Naive B cell (primary cell): ENCODE data around the gene SCN10A. TPM values are rescaled to one million over a fixed set of nuclear protein-coding genes. Genes with fewer than 3 reads are reported as not detected.

Source experiments
- ATAC-seq, 2 donors: fragments of 150-1000 bp; cut with Tn5 transposase; 2 replicates each; pipeline ENCODE4 v1.10.0; 2021; ENCODE audit warnings: low read depth in 2 of 2, mild to moderate bottlenecking in 2 of 2, moderate library complexity in 2 of 2
- DNase-seq: peaks from one replicate; pipeline ENCODE4 v3.0.0; 2022
- H3K27ac Mint-ChIP-seq, 6 donors: one replicate each; pipeline ENCODE4 v1.8.0; 2020 to 2022; ENCODE audit warnings: mild to moderate bottlenecking in 6 of 6, mixed read lengths in 6 of 6, moderate library complexity in 5 of 6, inconsistent platforms in 2 of 6
- H3K27me3 Mint-ChIP-seq, 3 donors: one replicate each; pipeline ENCODE4 v1.8.0; 2021 to 2022; ENCODE audit warnings: mixed read lengths in 3 of 3, mild to moderate bottlenecking in 1 of 3
- H3K36me3 Mint-ChIP-seq, 2 donors: one replicate each; pipeline ENCODE4 v1.8.0; 2020 to 2022; ENCODE audit warnings: mixed read lengths in 2 of 2, inconsistent platforms in 1 of 2, mild to moderate bottlenecking in 1 of 2
- H3K4me1 Mint-ChIP-seq, 3 donors: one replicate each; pipeline ENCODE4 v1.8.0; 2020 to 2022; ENCODE audit warnings: mixed read lengths in 3 of 3, inconsistent platforms in 1 of 3, mild to moderate bottlenecking in 1 of 3, moderate library complexity in 1 of 3
- H3K4me3 Mint-ChIP-seq, 8 donors: one replicate each; pipeline ENCODE4 v1.8.0; 2020 to 2022; ENCODE audit warnings: mild to moderate bottlenecking in 8 of 8, mixed read lengths in 8 of 8, moderate library complexity in 8 of 8, inconsistent platforms in 2 of 8
- H3K9me3 Mint-ChIP-seq, 7 donors: one replicate each; pipeline ENCODE4 v1.8.0; 2020 to 2022; ENCODE audit warnings: mixed read lengths in 7 of 7, mild to moderate bottlenecking in 5 of 7, inconsistent platforms in 2 of 7, moderate library complexity in 1 of 7
- polyA plus RNA-seq, 6 donors: library from polyadenylated mRNA; unstranded; fragments of 300-500 nt; fragmentation: Illumina TruSeq; gene quantifications; one replicate each; pipeline ENCODE4 v1.2.3, GENCODE V29; 2021; ENCODE audit warnings: low read depth in 6 of 6

SCN10A gene
- polyA plus RNA-seq, 6 donors from 2014 or later: not detected

DNA sequence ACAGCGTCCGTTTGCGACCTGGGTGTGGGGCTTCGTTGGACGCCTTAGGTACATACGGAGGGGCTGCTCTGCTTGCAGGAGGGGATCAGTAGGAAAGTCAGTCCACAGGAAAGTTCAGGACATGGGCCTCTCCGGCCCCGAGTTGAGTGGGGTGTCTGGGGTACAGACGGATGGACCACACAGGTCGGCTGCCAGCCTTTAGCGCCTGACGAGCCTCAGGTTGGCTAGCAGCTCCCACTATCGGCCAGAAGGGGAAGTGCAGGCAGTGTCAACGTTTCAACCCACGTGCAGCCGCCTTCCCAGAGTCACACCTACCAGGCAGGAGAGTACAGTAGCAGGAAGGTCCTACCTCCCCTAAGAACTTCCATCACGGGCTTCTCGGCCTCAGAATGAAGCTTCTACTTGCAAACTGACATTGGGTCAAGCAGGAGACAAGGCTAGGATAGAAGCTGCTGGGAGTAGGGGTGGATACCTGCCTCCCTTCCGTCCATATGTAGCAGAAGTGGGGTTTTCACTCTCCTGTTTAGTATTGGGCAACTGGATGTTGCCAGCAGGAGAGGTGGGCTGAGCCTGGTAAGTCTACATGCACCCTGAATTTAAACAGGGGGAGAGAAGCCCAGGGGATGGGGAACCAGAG is 164.7 kb downstream of the SCN10A start:
- Mint-ChIP-seq H3K4me1 (peaks cover 0 to 12% (median 11%) of the 10 kb centered on the region in 3 donors), H3K27me3 (peaks cover 16 to 24% (median 22%) of the 10 kb centered on the region in 3 donors), H3K27ac (peak overlapping the region in 1 of 6 donors; percentile 33), H3K9me3 (peaks cover 0 to 4% (median 0%) of the 10 kb centered on the region in 7 donors), H3K4me3 (peak overlapping the region in 2 of 8 donors; percentile 43 to 53), H3K36me3 (no peaks in the 10 kb centered on the region)
- peak; percentile 47 to 56 for ATAC-seq
- DNase-seq: peak; percentile 29

DNA sequence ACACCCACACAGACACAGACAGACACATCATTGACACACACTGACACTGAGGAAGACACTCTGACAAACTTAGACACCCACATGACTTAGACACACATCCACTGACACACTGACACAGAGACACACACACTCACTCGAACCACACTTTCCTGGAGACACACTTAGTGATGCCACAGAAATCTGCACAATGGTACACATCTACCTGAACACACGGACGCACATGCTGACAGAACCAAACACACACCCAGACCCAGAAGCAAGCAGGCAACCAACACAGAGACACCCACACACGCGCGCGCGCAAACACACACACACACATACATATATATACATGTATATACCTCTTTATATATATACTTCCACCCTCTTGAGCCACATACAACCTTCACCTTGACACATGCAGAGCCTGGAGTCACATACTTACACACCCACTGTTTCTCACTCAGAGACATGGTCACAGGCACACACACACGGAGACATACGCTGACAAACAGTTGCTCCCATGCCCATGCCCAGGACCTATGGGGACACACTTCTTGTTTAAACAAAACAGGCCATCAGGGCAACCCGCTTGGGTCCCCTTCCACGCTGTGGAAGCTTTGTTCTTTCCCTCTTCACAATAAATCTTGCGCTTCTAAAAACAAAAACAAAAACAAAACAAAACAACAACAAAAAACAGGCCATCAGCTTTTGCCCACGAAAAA is 165.6 kb downstream of the SCN10A start:
- no peak overlapping the region for H3K4me3 Mint-ChIP-seq
- peaks cover 0 to 4% (median 0%) of the 10 kb centered on the region in 7 donors for H3K9me3 Mint-ChIP-seq
- H3K27ac Mint-ChIP-seq: no peak overlapping the region
- ATAC-seq (no peak), DNase-seq (no peak)
- peaks cover 0 to 9% (median 8%) of the 10 kb centered on the region in 3 donors for H3K4me1 Mint-ChIP-seq
- H3K27me3 Mint-ChIP-seq: peaks cover 16 to 22% (median 18%) of the 10 kb centered on the region in 3 donors
- H3K36me3 Mint-ChIP-seq: no peaks in the 10 kb centered on the region

DNA sequence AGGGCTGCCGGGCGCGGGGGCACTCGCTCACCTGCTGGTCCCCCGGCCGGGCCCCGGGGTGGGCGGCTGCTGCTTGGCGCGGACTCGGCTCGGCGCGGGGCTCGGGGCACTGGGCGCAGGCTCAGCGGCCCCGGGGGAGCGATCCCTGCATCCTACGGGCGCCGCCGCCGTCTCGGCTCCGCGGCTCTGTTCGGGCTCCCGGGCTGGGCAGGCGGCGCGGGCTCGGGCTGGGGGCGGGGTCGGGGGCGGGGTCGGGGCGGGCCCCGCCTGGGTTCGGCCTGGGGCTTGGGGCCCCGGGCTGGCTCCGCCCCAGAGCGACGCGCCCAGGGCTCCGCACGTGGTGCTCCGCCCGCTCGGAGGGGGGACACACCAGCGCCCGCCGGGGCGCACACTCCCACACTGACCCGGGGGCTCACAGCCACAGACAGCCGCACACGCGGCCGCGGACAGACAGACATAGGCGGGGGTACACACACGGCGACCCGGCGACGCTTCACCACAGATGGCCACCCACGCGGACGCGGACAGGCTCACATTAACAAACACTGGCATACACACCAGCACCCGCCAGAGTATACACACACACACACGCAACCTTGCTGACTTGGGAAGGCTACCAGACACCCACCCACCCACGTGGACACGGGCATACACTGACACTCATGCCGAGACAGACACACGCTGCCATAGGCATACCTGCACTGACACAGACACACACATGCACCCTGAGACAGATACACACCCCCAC is 166.3 kb downstream of the SCN10A start, which contains the start of gene SCN5A:
Gene SCN5A (minus strand): TSS at position 188 of the 748 bp plus-strand sequence. CDS start 16,380 bp downstream, outside the sequence.
- DNase-seq: no peak
- Mint-ChIP-seq H3K27ac (no peak within 1 kb of the TSS), H3K4me3 (peak within 1 kb of the TSS in 7 of 8 donors; percentile 51 to 84 (median 67)), H3K9me3 (peaks cover 0 to 4% (median 0%) of the 10 kb centered on the region in 7 donors), H3K27me3 (peaks cover 16 to 22% (median 18%) of the 10 kb centered on the region in 3 donors), H3K36me3 (no peaks in the 10 kb centered on the region), H3K4me1 (peaks cover 0 to 9% (median 8%) of the 10 kb centered on the region in 3 donors)
- ATAC-seq: peak; percentile 63 to 65

DNA sequence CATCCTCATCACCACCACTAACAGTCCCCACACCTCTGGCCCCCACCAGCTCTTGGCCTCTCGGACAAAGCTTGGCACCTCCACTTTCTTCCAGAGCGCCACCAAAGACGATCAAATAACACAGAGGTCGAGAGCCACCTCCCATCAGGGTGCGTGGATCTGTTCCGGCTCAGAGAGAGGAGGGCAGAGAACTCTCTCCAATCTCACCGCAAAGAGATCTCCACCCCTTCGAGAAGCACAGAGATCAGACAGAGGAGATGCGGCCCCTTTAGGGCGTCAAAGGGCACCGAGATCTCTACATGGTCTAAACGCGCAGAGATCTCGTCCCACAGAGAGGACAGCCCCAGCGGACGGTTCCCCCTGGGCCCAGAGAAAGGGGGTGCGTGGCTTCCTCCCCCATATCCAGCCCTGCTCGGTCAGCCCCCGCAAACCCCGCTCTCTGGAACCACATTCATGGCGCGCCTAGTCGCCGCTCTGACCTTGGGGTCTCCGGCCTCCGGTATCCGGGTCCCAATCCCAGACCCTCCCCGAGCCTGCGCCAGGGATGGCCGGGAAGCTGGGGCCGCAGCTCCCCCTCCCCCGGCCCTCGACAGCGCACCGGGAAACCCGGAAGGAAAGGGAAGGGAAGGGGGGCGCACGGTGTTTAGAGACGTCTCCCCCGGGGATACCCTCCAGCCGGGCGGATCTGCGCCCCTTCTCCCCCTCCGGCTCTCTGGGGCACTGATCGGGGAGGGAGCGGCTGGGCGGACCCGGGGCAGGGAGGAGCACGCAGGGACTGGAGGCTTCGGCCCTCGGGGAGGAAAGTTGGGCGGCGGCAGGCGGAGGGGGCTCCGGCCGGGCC is 167.1 kb downstream of the SCN10A start:
- DNase-seq (no peak), ATAC-seq (peak in 1 of 2 donors; percentile 24)
- H3K4me3 Mint-ChIP-seq: peak overlapping the region in 7 of 8 donors; percentile 51 to 84 (median 67)
- H3K27ac Mint-ChIP-seq: no peak overlapping the region
- peaks cover 0 to 9% (median 8%) of the 10 kb centered on the region in 3 donors for H3K4me1 Mint-ChIP-seq
- H3K9me3 Mint-ChIP-seq: peaks cover 0 to 4% (median 0%) of the 10 kb centered on the region in 7 donors
- no peaks in the 10 kb centered on the region for H3K36me3 Mint-ChIP-seq
- H3K27me3 Mint-ChIP-seq: peaks cover 17 to 20% (median 18%) of the 10 kb centered on the region in 3 donors

DNA sequence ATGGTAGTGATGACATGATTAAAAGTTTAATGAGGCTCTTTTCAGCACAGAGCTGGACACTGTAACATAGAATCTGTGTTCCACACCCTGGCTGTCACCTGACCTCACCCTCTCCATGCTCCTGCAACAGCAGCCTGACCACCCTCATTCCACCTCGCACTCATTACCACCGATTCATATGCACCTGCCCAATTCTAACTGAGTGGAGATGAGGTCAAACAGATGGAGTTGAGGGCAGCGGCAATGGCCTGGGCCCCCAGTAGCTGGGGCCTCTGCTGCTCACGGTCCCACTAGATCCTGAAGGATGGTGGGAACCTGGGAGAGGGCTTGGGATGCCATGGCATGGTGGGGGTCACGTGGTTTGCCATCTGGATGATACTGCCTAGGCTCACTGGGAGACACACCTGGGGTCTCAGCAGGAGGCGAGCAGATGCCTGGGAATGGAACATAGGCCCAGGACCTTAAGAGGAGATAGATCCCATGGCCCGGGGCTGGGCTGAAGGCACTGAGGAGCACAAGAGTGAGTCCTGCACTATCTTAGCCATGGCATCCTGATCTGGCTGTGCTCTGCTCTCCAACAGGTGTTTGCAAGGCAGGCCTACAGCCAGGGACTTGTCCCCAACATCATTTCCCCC is 167.9 kb downstream of the SCN10A start:
- Mint-ChIP-seq H3K27ac (no peak overlapping the region), H3K36me3 (no peaks in the 10 kb centered on the region), H3K4me1 (peaks cover 0 to 9% (median 8%) of the 10 kb centered on the region in 3 donors), H3K4me3 (peak overlapping the region in 5 of 8 donors; percentile 51 to 84 (median 71)), H3K9me3 (peaks cover 0 to under 1% (median 0%) of the 10 kb centered on the region in 7 donors), H3K27me3 (peaks cover 11 to 14% (median 12%) of the 10 kb centered on the region in 3 donors)
- DNase-seq (no peak), ATAC-seq (no peak)

DNA sequence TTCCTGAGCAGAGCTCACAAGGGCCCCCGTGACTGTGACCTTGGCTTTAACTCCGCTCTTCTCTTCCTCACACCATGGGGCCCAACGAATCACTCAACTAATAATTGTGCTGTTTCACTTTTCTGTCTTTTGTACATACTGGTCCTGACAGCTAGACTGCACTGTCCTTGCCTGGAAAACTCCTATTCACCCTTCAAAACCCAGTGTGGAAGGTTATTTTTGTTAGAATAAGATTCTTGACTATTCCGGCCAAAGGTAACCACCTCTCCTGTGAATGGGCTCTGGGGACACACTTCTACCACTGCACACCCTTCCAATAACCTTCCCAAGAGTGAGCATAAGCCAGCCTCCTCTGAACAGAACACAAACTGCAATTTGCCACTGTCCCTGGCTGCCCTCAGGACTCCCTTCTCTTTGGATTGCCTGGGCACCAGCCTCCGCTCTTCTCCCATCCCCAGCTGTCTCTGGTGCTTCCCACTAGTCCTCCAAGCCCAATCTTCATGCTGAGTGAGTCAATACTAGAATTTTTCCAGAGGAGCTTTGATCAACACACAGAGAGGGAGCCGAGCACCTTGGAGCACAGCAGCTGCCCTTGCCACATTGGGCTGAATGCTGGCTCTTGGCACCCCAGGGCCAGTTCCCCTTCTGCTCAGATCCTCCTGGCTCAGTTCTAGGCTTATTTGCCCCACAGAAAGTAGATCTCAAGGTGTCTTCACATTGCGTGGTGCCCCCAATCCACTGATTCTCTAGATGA is 168.6 kb downstream of the SCN10A start:
- no peak for DNase-seq

More for the DNA sequence above, 168.6 kb downstream of the SCN10A start:
- ATAC-seq: no peak
- Mint-ChIP-seq H3K27ac (no peak overlapping the region), H3K27me3 (peaks cover 4 to 9% (median 5%) of the 10 kb centered on the region in 3 donors), H3K36me3 (no peaks in the 10 kb centered on the region), H3K4me1 (peaks cover 0 to 9% (median 8%) of the 10 kb centered on the region in 3 donors), H3K4me3 (no peak overlapping the region), H3K9me3 (no peaks in the 10 kb centered on the region)

Other genes starting within 250 kb of the SCN10A start
- gene SCN5A, start 166.5 kb downstream of the SCN10A start, polyA plus RNA-seq: not detected
- gene SCN11A, start 235.7 kb upstream of the SCN10A start, polyA plus RNA-seq: under 1 TPM in 1 of 6 donors, not detected in 5; 0.06 TPM
- gene WDR48, start 235.8 kb upstream of the SCN10A start, polyA plus RNA-seq: 10 to 100 TPM; 23.5 to 66.0 (median 54.3) TPM